K562 (cell line): ENCODE data around the gene SEC14L3. TPM values are rescaled to one million over a fixed set of nuclear protein-coding genes. Genes with fewer than 3 reads are reported as not detected.

ENCODE experiments used
- ATAC-seq: fragments of 200-7000 bp; cut with Tn5 transposase; 3 replicates; pipeline ENCODE4 v1.9.1; 2020; ENCODE audit warnings: moderate library complexity
- BruUV-seq: library from RNA; stranded (reverse); fragments of 400-500 nt; replicated peaks from 2 replicates; lab custom pipeline; 2021; lab: Mats Ljungman, UMichigan
- CTCF ChIA-PET: fragments of 300-600 bp; formaldehyde crosslinking; extraction: SDS; loops from one replicate; lab custom pipeline; 2021; ENCODE audit warnings: low intra/inter-chr PET ratio; lab: Yijun Ruan, JAX
- POLR2A ChIA-PET: fragments of 300-600, 350-650 bp; sonication (Branson Sonifier 250); formaldehyde crosslinking; extraction: SDS; loops from one replicate; lab custom pipeline; 2021; ENCODE audit warnings: antibody characterized with exemption, inconsistent platforms; lab: Yijun Ruan, JAX
- DNase-seq, 4 experiments: peaks; one replicate each; pipeline versions ENCODE4 v3.0.0 to v3.0.0-alpha.2; 2011 to 2018; ENCODE audit warnings: low spot score in 3 of 4, mixed read lengths in 3 of 4; ENCODE audit errors: extremely low read depth in 1 of 4
- FAIRE-seq: peaks from 2 replicates; lab custom pipeline; 2011; peaks lifted over from hg19 to GRCh38; lab: Jason Lieb, UNC
- H2AFZ ChIP-seq: 2 replicates; pipeline ENCODE4 v1.6.0; 2011; ENCODE audit warnings: low read depth, low read length, control low read depth, inconsistent platforms
- H3K27ac ChIP-seq: fragments of 200-600 bp; 3 replicates; pipeline ENCODE4 v1.8.0; 2011; ENCODE audit warnings: low read depth, mild to moderate bottlenecking, control low read depth, inconsistent platforms, low read length, moderate library complexity, mixed read lengths; ENCODE audit errors: extremely low read depth
- H3K27me3 ChIP-seq, 2 experiments: fragments of 300-600 bp in 1 of 2; 2 replicates in 1 of 2; 3 replicates in 1 of 2; pipeline versions ENCODE4 v1.6.0 to v1.8.0; 2011; ENCODE audit warnings: inconsistent platforms in 2 of 2, low read length in 2 of 2, mild to moderate bottlenecking in 1 of 2, mixed read lengths in 1 of 2, moderate library complexity in 1 of 2; ENCODE audit not compliant: control insufficient read depth in 2 of 2, insufficient read depth in 2 of 2
- H3K36me3 ChIP-seq: fragments of 300-600 bp; 3 replicates; pipeline ENCODE4 v1.8.0; 2011; ENCODE audit warnings: mild to moderate bottlenecking, low read length, inconsistent platforms; ENCODE audit not compliant: control insufficient read depth, insufficient read depth
- H3K4me1 ChIP-seq, 2 experiments: fragments of 200-600 bp in 1 of 2; replicated peaks in 1 of 2; 2 replicates in 1 of 2; 3 replicates in 1 of 2; pipeline versions ENCODE4 v1.5.1 to v1.8.0; 2011; ENCODE audit warnings: inconsistent platforms in 2 of 2, low read length in 2 of 2, mild to moderate bottlenecking in 1 of 2, mixed read lengths in 1 of 2, moderate library complexity in 1 of 2; ENCODE audit not compliant: control insufficient read depth in 2 of 2, insufficient read depth in 2 of 2
- H3K4me2 ChIP-seq: 2 replicates; pipeline ENCODE4 v1.6.1; 2011; ENCODE audit warnings: low read length, control low read depth, inconsistent platforms, mixed read lengths; ENCODE audit not compliant: insufficient read depth
- H3K4me3 ChIP-seq: fragments of 200-600 bp; sonication (generic), shearing (Covaris generic); 2 replicates; pipeline ENCODE4 v1.5.1; 2016; ENCODE audit warnings: control low read depth, inconsistent platforms
- H3K79me2 ChIP-seq: fragments of 200-600 bp; 3 replicates; pipeline ENCODE4 v1.8.0; 2011; ENCODE audit warnings: low read length, inconsistent platforms; ENCODE audit not compliant: control insufficient read depth, insufficient read depth
- H3K9ac ChIP-seq, 2 experiments: 2 replicates each; pipeline versions ENCODE4 v1.6.0 to v1.6.1; 2011; ENCODE audit warnings: low read depth in 2 of 2, low read length in 2 of 2, control low read depth in 1 of 2, inconsistent platforms in 1 of 2, mild to moderate bottlenecking in 1 of 2, mixed read lengths in 1 of 2; ENCODE audit not compliant: insufficient read depth in 1 of 2
- H3K9me1 ChIP-seq: one replicate; pipeline ENCODE4 v1.6.0; 2011; ENCODE audit warnings: inconsistent platforms, mild to moderate bottlenecking, low read length, moderate library complexity; ENCODE audit not compliant: control insufficient read depth, insufficient read depth
- H3K9me3 ChIP-seq: replicated peaks from 2 replicates; pipeline ENCODE4 v1.5.1; 2011; ENCODE audit warnings: low read depth, low read length, inconsistent platforms; ENCODE audit not compliant: control insufficient read depth, insufficient read depth
- H4K20me1 ChIP-seq: replicated peaks from 2 replicates; pipeline ENCODE4 v1.6.1; 2011; ENCODE audit warnings: low read length, inconsistent platforms, mixed read lengths; ENCODE audit not compliant: control insufficient read depth, insufficient read depth
- FOXK1 ChIP-seq: sonication (generic); formaldehyde crosslinking; IDR thresholded peaks from 2 replicates; pipeline ENCODE4 v1.8.0; 2022; ENCODE audit warnings: missing genetic modification reagents, mild to moderate bottlenecking, borderline replicate concordance
- RFX1 ChIP-seq: fragments of 450-650 bp; IDR thresholded peaks from 2 replicates; pipeline ENCODE4 v1.6.1; 2016; ENCODE audit warnings: mild to moderate bottlenecking, moderate library complexity
- ZNF24 ChIP-seq: fragments of 450-650 bp; IDR thresholded peaks from 2 replicates; pipeline ENCODE4 v1.6.1; 2016
- ZNF354B ChIP-seq: fragments of 250-450 bp; sonication (Bioruptor Pico); IDR thresholded peaks from 2 replicates; pipeline ENCODE4 v1.4.0; 2020
- WGBS: fragments of 100-300 bp; shearing (Covaris generic); methylation state at CpG from one replicate; pipeline ENCODE4 v1.1.6; 2016; ENCODE audit warnings: low coverage, mixed read lengths; ENCODE audit not compliant: insufficient coverage; ENCODE audit errors: missing lambda C conversion rate; 5-methylcytosine and 5-hydroxymethylcytosine counted together
- in situ Hi-C: fragments of 300-500 bp; cut with MboI; formaldehyde crosslinking; loops from 4 replicates; pipeline ENCODE4 v1.15.0; 2018; ENCODE audit warnings: inconsistent platforms, mixed read lengths
- intact Hi-C: fragments of 100-400 bp; cut with micrococcal nuclease; formaldehyde crosslinking; loops from 2 replicates; pipeline ENCODE4 v1.14.2; 2022
- polyA plus RNA-seq, 8 experiments: library from polyadenylated mRNA; depleted of rRNA in 4 of 8; stranded (reverse) in 5 of 8; unstranded in 3 of 8; fragments of >200 nt; fragmentation: Nextera tagmentation in 2 of 8; fragmentation: Illumina TruSeq in 1 of 8; extraction: Ambion mirVana in 2 of 8; extraction: Trizol in 1 of 8; gene quantifications; 2 replicates each; pipeline versions ENCODE4 v1.2.1 to v1.2.3, GENCODE V29; 2011 to 2014; ENCODE audit warnings: inconsistent platforms in 1 of 8, missing spikeins in 1 of 8
- total RNA-seq, 7 experiments: library from RNA; depleted of rRNA in 6 of 7; stranded (reverse); fragments of >200 nt in 6 of 7; fragmentation: Illumina TruSeq in 2 of 7; extraction: Trizol in 2 of 7; gene quantifications; 2 replicates each; pipeline versions ENCODE4 v1.2.1 to v1.2.3, GENCODE V29; 2011 to 2021; ENCODE audit warnings: low replicate concordance in 1 of 7
- TF ChIP-seq, protein P1 (sequence below): fragments of 450-650 bp; conservative IDR thresholded peaks from 2 replicates; pipeline ENCODE4 v1.6.1; 2016; ENCODE audit warnings: missing genetic modification characterization, low read depth, mild to moderate bottlenecking, control low read depth, missing compliant biosample characterization

Gene SEC14L3
- total and polyA plus RNA-seq, 9 of the 15 experiments (the other 6 are each of a cell fraction or from before 2014, with no cell fraction given): not detected

DNA sequence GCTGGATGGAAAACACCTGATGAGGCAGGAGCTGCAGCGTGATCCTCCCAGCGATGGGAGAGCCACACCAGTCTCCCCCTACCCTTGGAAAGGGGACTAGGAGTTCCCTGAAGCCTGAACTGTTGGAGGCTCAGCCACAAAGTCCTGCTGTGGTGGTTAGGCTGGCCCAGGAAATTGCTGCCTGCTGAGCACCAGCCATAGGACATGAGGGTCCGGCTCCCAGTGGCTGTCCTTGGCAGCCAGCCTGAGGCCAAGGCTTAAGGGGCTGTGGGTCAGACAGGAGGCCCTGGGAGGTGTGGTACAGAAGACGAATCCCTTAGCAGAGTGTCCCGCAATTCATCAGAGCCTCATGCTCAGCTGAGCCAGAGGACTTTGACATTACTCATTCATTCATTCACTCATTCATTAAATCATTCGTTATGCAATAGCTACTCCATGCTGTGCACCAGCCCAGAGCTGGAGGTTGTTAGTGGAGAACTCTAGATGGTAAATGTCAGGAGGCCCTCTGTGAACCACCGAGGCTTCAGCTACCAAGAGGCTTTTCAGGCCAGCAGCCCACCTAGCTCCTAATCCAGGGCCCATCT, 48.1 kb upstream of the SEC14L3 start:
- H3K9ac ChIP-seq: no peak overlapping the region
- H3K9me1 ChIP-seq: no peaks in the 10 kb centered on the region
- no peak overlapping the region for H3K4me2 ChIP-seq
- H3K9me3 ChIP-seq: no peaks in the 10 kb centered on the region
- DNase-seq (no peak), ATAC-seq (no peak), FAIRE-seq (no peak)
- H3K79me2 ChIP-seq: no peaks in the 10 kb centered on the region
- TF ChIP-seq ZNF354B (CRISPR knock-in tag) (no peak), ZNF24 (peak; percentile 87)
- in situ Hi-C loops: no loop called here
- no peaks in the 10 kb centered on the region for H3K27me3 ChIP-seq
- H3K27ac ChIP-seq: no peak overlapping the region
- peaks cover 0 to 7% of the 10 kb centered on the region in 2 experiments; a peak in 3 of 5 replicates for H3K4me1 ChIP-seq
- WGBS: 41% methylated on average over 6 of the region's 7 CpGs
- CTCF ChIA-PET: no interaction called here
- H2AFZ ChIP-seq: no peak overlapping the region
- intact Hi-C loops: no loop called here
- no peaks in the 10 kb centered on the region for H4K20me1 ChIP-seq
- POLR2A ChIA-PET: interaction anchor here (0.6 kb wide), 1 partner anchor 149 kb away, joined by 4 read pairs; no protein-coding TSS in a partner anchor
- no peak overlapping the region for H3K4me3 ChIP-seq
- BruUV-seq: no TSS peak
- no peaks in the 10 kb centered on the region for H3K36me3 ChIP-seq

- H3K36me3 ChIP-seq: no peaks in the 10 kb centered on the region
- ATAC-seq (no peak), FAIRE-seq (no peak), DNase-seq (no peak)
- H3K4me1 ChIP-seq: no peaks in the 10 kb centered on the region; a peak in 2 of 5 replicates
- H3K9me3 ChIP-seq: no peaks in the 10 kb centered on the region
- no peak for TF ChIP-seq FOXK1 (CRISPR knock-in tag)
- TF ChIP-seq RFX1: peak; percentile 51; the same call in 1 of the 2 replicates
- TF ChIP-seq, protein P1, sequence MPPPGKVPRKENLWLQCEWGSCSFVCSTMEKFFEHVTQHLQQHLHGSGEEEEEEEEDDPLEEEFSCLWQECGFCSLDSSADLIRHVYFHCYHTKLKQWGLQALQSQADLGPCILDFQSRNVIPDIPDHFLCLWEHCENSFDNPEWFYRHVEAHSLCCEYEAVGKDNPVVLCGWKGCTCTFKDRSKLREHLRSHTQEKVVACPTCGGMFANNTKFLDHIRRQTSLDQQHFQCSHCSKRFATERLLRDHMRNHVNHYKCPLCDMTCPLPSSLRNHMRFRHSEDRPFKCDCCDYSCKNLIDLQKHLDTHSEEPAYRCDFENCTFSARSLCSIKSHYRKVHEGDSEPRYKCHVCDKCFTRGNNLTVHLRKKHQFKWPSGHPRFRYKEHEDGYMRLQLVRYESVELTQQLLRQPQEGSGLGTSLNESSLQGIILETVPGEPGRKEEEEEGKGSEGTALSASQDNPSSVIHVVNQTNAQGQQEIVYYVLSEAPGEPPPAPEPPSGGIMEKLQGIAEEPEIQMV (tag): peak; percentile 62; the same call in 1 of the 2 replicates
- no peaks in the 10 kb centered on the region for H4K20me1 ChIP-seq
- BruUV-seq: no TSS peak
- no peak overlapping the region for H2AFZ ChIP-seq
- no peak overlapping the region for H3K27ac ChIP-seq
- H3K4me3 ChIP-seq: no peak overlapping the region
- in situ Hi-C loops: no loop called here
- no peak overlapping the region; a peak in 1 of 4 replicates for H3K9ac ChIP-seq
- intact Hi-C loops: no loop called here
- H3K4me2 ChIP-seq: no peak overlapping the region
- CTCF ChIA-PET: no interaction called here
- 21% methylated on average over 5 of the region's 5 CpGs for WGBS
- no peaks in the 10 kb centered on the region for H3K79me2 ChIP-seq
- no peaks in the 10 kb centered on the region for H3K9me1 ChIP-seq
- no peaks in the 10 kb centered on the region for H3K27me3 ChIP-seq
- POLR2A ChIA-PET: interaction anchor here (0.8 to 1.0 kb wide), 2 partner anchors 11 to 29 kb away, joined by 3 to 4 read pairs; no protein-coding TSS in a partner anchor
Observed at GRCh38 chr22:30516731-30517130, 44.9 kb upstream of the SEC14L3 start.
